HepG2 (cell line): ENCODE data around the gene KCNK2. TPM values are rescaled to one million over a fixed set of nuclear protein-coding genes. Genes with fewer than 3 reads are reported as not detected.

Experiments
- ATAC-seq: fragments of 200-7000 bp; cut with Tn5 transposase; 3 replicates; pipeline ENCODE4 v1.9.1; 2020; ENCODE audit warnings: mild to moderate bottlenecking, moderate library complexity
- BruUV-seq: library from RNA; stranded (reverse); fragments of 400-500 nt; replicated peaks from 2 replicates; lab custom pipeline; 2021; lab: Mats Ljungman, UMichigan
- CTCF ChIA-PET: fragments of 300-600 bp; formaldehyde crosslinking; extraction: SDS; loops from one replicate; lab custom pipeline; 2021; ENCODE audit warnings: low total read pairs, inconsistent platforms, low intra/inter-chr PET ratio; lab: Yijun Ruan, JAX
- POLR2A ChIA-PET: fragments of 350-600 bp; sonication (Branson Sonifier 250); formaldehyde crosslinking; loops from one replicate; lab custom pipeline; 2020; ENCODE audit warnings: antibody characterized with exemption, inconsistent platforms; lab: Yijun Ruan, JAX
- DNase-seq: peaks from one replicate; pipeline ENCODE4 v3.0.0-alpha.2; 2015; ENCODE audit warnings: low spot score
- FAIRE-seq: peaks from 3 replicates; lab custom pipeline; 2011; peaks lifted over from hg19 to GRCh38; lab: Jason Lieb, UNC
- H2AFZ ChIP-seq: one replicate; pipeline ENCODE4 v1.6.1; 2011; ENCODE audit warnings: low read length, inconsistent platforms
- H3K27ac ChIP-seq: fragments of 300-600 bp; 3 replicates; pipeline ENCODE4 v1.8.0; 2011; ENCODE audit warnings: mixed run types, mild to moderate bottlenecking, mixed read lengths, low read length, inconsistent platforms; ENCODE audit not compliant: insufficient read depth; ENCODE audit errors: extremely low read length
- H3K27me3 ChIP-seq, 2 experiments: fragments of 200-600 bp in 1 of 2; 2 replicates in 1 of 2; 3 replicates in 1 of 2; pipeline versions ENCODE4 v1.6.0 to v1.8.0; 2011; ENCODE audit warnings: low read length in 2 of 2, mild to moderate bottlenecking in 2 of 2, moderate library complexity in 2 of 2, inconsistent platforms in 1 of 2; ENCODE audit not compliant: insufficient read depth in 2 of 2, control insufficient read depth in 1 of 2
- H3K36me3 ChIP-seq, 2 experiments: fragments of 200-600 bp in 1 of 2; replicated peaks in 1 of 2; 2 replicates in 1 of 2; 3 replicates in 1 of 2; pipeline versions ENCODE4 v1.5.1 to v1.8.0; 2011; ENCODE audit warnings: low read length in 2 of 2, inconsistent platforms in 1 of 2; ENCODE audit not compliant: insufficient read depth in 2 of 2, control insufficient read depth in 1 of 2
- H3K4me1 ChIP-seq: 2 replicates; pipeline ENCODE4 v1.5.1; 2012; ENCODE audit warnings: low read length, inconsistent platforms; ENCODE audit not compliant: insufficient read depth
- H3K4me2 ChIP-seq: 2 replicates; pipeline ENCODE4 v1.6.0; 2011; ENCODE audit warnings: low read depth, low read length, inconsistent platforms
- H3K4me3 ChIP-seq, 3 experiments: fragments of 200-600 bp in 1 of 3; sonication (generic), shearing (Covaris generic) in 1 of 3; replicated peaks in 1 of 3; 2 replicates each; pipeline ENCODE4 v1.5.1; 2011 to 2016; ENCODE audit warnings: low read length in 3 of 3, inconsistent platforms in 2 of 3, low read depth in 2 of 3, mild to moderate bottlenecking in 2 of 3, control low read depth in 1 of 3, mixed read lengths in 1 of 3; ENCODE audit not compliant: insufficient read depth in 1 of 3
- H3K79me2 ChIP-seq: one replicate; pipeline ENCODE4 v1.6.1; 2011; ENCODE audit warnings: low read length, inconsistent platforms; ENCODE audit not compliant: insufficient read depth
- H3K9ac ChIP-seq: 2 replicates; pipeline ENCODE4 v1.6.0; 2011; ENCODE audit warnings: mild to moderate bottlenecking, low read depth, low read length, inconsistent platforms; ENCODE audit not compliant: insufficient read depth
- H3K9me3 ChIP-seq: 2 replicates; pipeline ENCODE4 v1.5.1; 2012; ENCODE audit warnings: mild to moderate bottlenecking, low read length
- H4K20me1 ChIP-seq: 2 replicates; pipeline ENCODE4 v1.6.0; 2011; ENCODE audit warnings: inconsistent platforms, mild to moderate bottlenecking, low read length, moderate library complexity; ENCODE audit not compliant: insufficient read depth
- ARNT ChIP-seq: fragments of 450-650 bp; IDR thresholded peaks from 2 replicates; pipeline ENCODE4 v1.6.1; 2017
- EP300 ChIP-seq, 3 experiments: sonication (generic) in 1 of 3; formaldehyde crosslinking in 1 of 3; IDR thresholded peaks; 2 replicates each; pipeline versions ENCODE4 v1.5.1 to v1.6.1; 2011 to 2020; ENCODE audit warnings: low read depth in 2 of 3, low read length in 2 of 3, borderline replicate concordance in 1 of 3, improper control_type of control experiment in 1 of 3, mild to moderate bottlenecking in 1 of 3, missing genetic modification reagents in 1 of 3, moderate library complexity in 1 of 3
- ETV5 ChIP-seq: IDR thresholded peaks from 2 replicates; pipeline ENCODE4 v1.6.1; 2018; ENCODE audit warnings: missing biosample characterization, missing genetic modification reagents, inconsistent platforms, borderline replicate concordance
- KDM3A ChIP-seq: IDR thresholded peaks from 2 replicates; pipeline ENCODE4 v1.6.1; 2018; ENCODE audit warnings: low read depth, missing compliant biosample characterization
- MAFK ChIP-seq, 2 experiments: IDR thresholded peaks in 1 of 2; conservative IDR thresholded peaks in 1 of 2; 2 replicates each; pipeline ENCODE4 v1.6.1; 2011; ENCODE audit warnings: improper control_type of control experiment in 2 of 2, low read length in 2 of 2
- PCBP1 ChIP-seq: fragments of 200-400 bp; formaldehyde crosslinking; IDR thresholded peaks from 2 replicates; pipeline ENCODE4 v1.6.1; 2017; ENCODE audit warnings: mild to moderate bottlenecking, low read depth, low read length, borderline replicate concordance
- SETDB1 ChIP-seq: sonication (generic); formaldehyde crosslinking; IDR thresholded peaks from 2 replicates; pipeline ENCODE4 v1.5.1; 2020; ENCODE audit warnings: missing genetic modification reagents, mild to moderate bottlenecking, borderline replicate concordance
- SIX1 ChIP-seq: sonication (generic); formaldehyde crosslinking; IDR thresholded peaks from 2 replicates; pipeline ENCODE4 v1.4.0; 2020; ENCODE audit warnings: missing genetic modification reagents, borderline replicate concordance
- SNAPC4 ChIP-seq: sonication (generic); formaldehyde crosslinking; IDR thresholded peaks from 2 replicates; pipeline ENCODE4 v1.4.0; 2020; ENCODE audit warnings: mild to moderate bottlenecking, missing genetic modification reagents
- STAG1 ChIP-seq: sonication (generic); formaldehyde crosslinking; IDR thresholded peaks from 2 replicates; pipeline ENCODE4 v1.4.0; 2020; ENCODE audit warnings: missing genetic modification reagents
- THAP9 ChIP-seq: sonication (generic); formaldehyde crosslinking; IDR thresholded peaks from 2 replicates; pipeline ENCODE4; 2020; ENCODE audit warnings: missing genetic modification reagents, mild to moderate bottlenecking, borderline replicate concordance
- ZBTB20 ChIP-seq: sonication (generic); formaldehyde crosslinking; IDR thresholded peaks from 2 replicates; pipeline ENCODE4 v1.8.1; 2023; ENCODE audit warnings: missing genetic modification reagents, low read depth, mild to moderate bottlenecking, borderline replicate concordance
- ZNF234 ChIP-seq: sonication (generic); formaldehyde crosslinking; conservative IDR thresholded peaks from 2 replicates; pipeline ENCODE4 v1.5.1; 2020; ENCODE audit warnings: mild to moderate bottlenecking, missing genetic modification reagents
- ZNF260 ChIP-seq: sonication (generic); formaldehyde crosslinking; IDR thresholded peaks from 2 replicates; pipeline ENCODE4 v1.4.0; 2020; ENCODE audit warnings: missing genetic modification reagents, low read depth, mild to moderate bottlenecking, borderline replicate concordance
- ZNF562 ChIP-seq: sonication (generic); formaldehyde crosslinking; IDR thresholded peaks from 2 replicates; pipeline ENCODE4 v1.8.0; 2022; ENCODE audit warnings: missing genetic modification reagents, borderline replicate concordance
- ZNF792 ChIP-seq: IDR thresholded peaks from 2 replicates; pipeline ENCODE4 v1.6.1; 2016
- in situ Hi-C: cut with HindIII; loops from 2 replicates; pipeline ENCODE4 v1.10.0; 2017; ENCODE audit warnings: low pct_unique_long_range_greater_than_20kb; ENCODE audit not compliant: extremely low pct_ligation_motif_present
- intact Hi-C: fragments of 100-400 bp; cut with micrococcal nuclease; formaldehyde crosslinking; loops from one replicate; pipeline ENCODE4 v1.10.0; 2022; ENCODE audit not compliant: unreplicated experiment
- polyA plus RNA-seq, 8 experiments: library from polyadenylated mRNA; depleted of rRNA in 3 of 8; stranded (reverse) in 7 of 8; unstranded in 1 of 8; fragments of >200 nt; fragmentation: Illumina TruSeq in 4 of 8; extraction: Trizol in 4 of 8; gene quantifications; 2 replicates each; pipeline versions ENCODE4 v1.2.1 to v1.2.3, GENCODE V29; 2011 to 2016; ENCODE audit warnings: low read depth in 4 of 8, missing spikeins in 1 of 8, mixed read lengths in 1 of 8; ENCODE audit not compliant: insufficient read depth in 1 of 8
- total RNA-seq, 5 experiments: library from RNA; depleted of rRNA; stranded (reverse); fragments of >200 nt; fragmentation: Illumina TruSeq; extraction: Trizol; gene quantifications; 2 replicates each; pipeline ENCODE4 v1.2.3, GENCODE V29; 2016; ENCODE audit warnings: low read depth in 1 of 5

KCNK2 gene
- total and polyA plus RNA-seq, 2 of the 13 experiments (the other 11 are each of a cell fraction or from before 2014, with no cell fraction given): not detected

- no peak for TF ChIP-seq SIX1
- TF ChIP-seq ZNF562 (CRISPR knock-in tag): no peak
- TF ChIP-seq SNAPC4 (CRISPR knock-in tag): no peak
- TF ChIP-seq ETV5 (CRISPR knock-in tag): no peak
Observed at GRCh38 chr1:215188302-215188950, 105.9 kb downstream of the KCNK2 start (continued).

- H3K27me3 ChIP-seq: no peaks in the 10 kb centered on the region
- DNase-seq (no peak), FAIRE-seq (no peak), ATAC-seq (no peak)
- no peaks in the 10 kb centered on the region for H3K36me3 ChIP-seq
- no peak overlapping the region for H3K4me3 ChIP-seq
- H3K9me3 ChIP-seq: no peaks in the 10 kb centered on the region
- BruUV-seq: no TSS peak
- in situ Hi-C loops: no loop called here
- H2AFZ ChIP-seq: no peak overlapping the region
- intact Hi-C loops: no loop called here
- POLR2A ChIA-PET: no interaction called here
- H4K20me1 ChIP-seq: no peaks in the 10 kb centered on the region
- no peak overlapping the region for H3K4me2 ChIP-seq
- H3K4me1 ChIP-seq: no peaks in the 10 kb centered on the region
- H3K9ac ChIP-seq: no peak overlapping the region
- H3K79me2 ChIP-seq: no peaks in the 10 kb centered on the region
- CTCF ChIA-PET: no interaction called here
- no peak overlapping the region for H3K27ac ChIP-seq
- TF ChIP-seq THAP9 (CRISPR knock-in tag) (no peak), ZNF260 (CRISPR knock-in tag) (no peak), ZNF234 (CRISPR knock-in tag) (no peak), MAFK (conservative IDR thresholded peaks at IDR 0.05 in 1 of 2, IDR thresholded peaks at IDR 0.05 in 1 of 2; ENCODE audit: low read length in 2 of 2) (no peak), ARNT (no peak), KDM3A (CRISPR knock-in tag) (no peak), STAG1 (CRISPR knock-in tag) (no peak), PCBP1 (no peak), EP300 (IDR thresholded peaks at IDR 0.05; ENCODE audit: low read depth in 2 of 2, low read length in 2 of 2) (no peak), EP300 (CRISPR knock-in tag; IDR thresholded peaks at IDR 0.05; ENCODE audit: borderline replicate concordance) (no peak), ZNF792 (CRISPR knock-in tag) (no peak), SETDB1 (CRISPR knock-in tag) (no peak), ZBTB20 (no peak)
Observed at GRCh38 chr1:215192306-215192705, 109.8 kb downstream of the KCNK2 start.
